WTC11 (cell line): ENCODE measurements around the gene PIGU. TPM values are rescaled to one million over a fixed set of nuclear protein-coding genes. Genes with fewer than 3 reads are reported as not detected.

Experiments used
- ATAC-seq: fragments of 200-7000 bp; cut with Tn5 transposase; 2 replicates; pipeline ENCODE4 v1.10.0; 2021; ENCODE audit warnings: mild to moderate bottlenecking, moderate library complexity
- CTCF ChIA-PET: fragments of 300-600 bp; sonication (Branson Sonifier 250); formaldehyde crosslinking; loops from one replicate; lab custom pipeline; 2021; ENCODE audit warnings: antibody characterized with exemption; lab: Charles Lee
- POLR2A ChIA-PET: fragments of 350-600 bp; sonication (Branson Sonifier 250); formaldehyde crosslinking; loops from one replicate; lab custom pipeline; 2021; ENCODE audit warnings: antibody characterized with exemption; lab: Charles Lee
- DNase-seq: peaks from one replicate; pipeline ENCODE4 v3.0.0; 2021; ENCODE audit warnings: low spot score
- H3K27ac Mint-ChIP-seq: 2 replicates; pipeline ENCODE4 v1.8.0; 2021; ENCODE audit warnings: mixed read lengths
- H3K27me3 Mint-ChIP-seq: 2 replicates; pipeline ENCODE4 v1.8.0; 2021; ENCODE audit warnings: low read depth, mild to moderate bottlenecking, moderate library complexity, mixed read lengths
- H3K36me3 Mint-ChIP-seq: 2 replicates; pipeline ENCODE4 v1.8.0; 2021; ENCODE audit warnings: mixed read lengths
- H3K4me1 Mint-ChIP-seq: 2 replicates; pipeline ENCODE4 v1.8.0; 2022; ENCODE audit warnings: mixed read lengths
- H3K4me3 Mint-ChIP-seq: 2 replicates; pipeline ENCODE4 v1.8.0; 2021; ENCODE audit warnings: mild to moderate bottlenecking, moderate library complexity, mixed read lengths
- H3K9me3 Mint-ChIP-seq: 2 replicates; pipeline ENCODE4 v1.8.0; 2021; ENCODE audit warnings: mixed read lengths
- CBFB ChIP-seq: sonication (generic); formaldehyde crosslinking; IDR thresholded peaks from 2 replicates; pipeline ENCODE4 v1.8.1; 2022; ENCODE audit warnings: mild to moderate bottlenecking, low read depth, missing genetic modification reagents
- CREB1 ChIP-seq: sonication (generic); formaldehyde crosslinking; IDR thresholded peaks from 2 replicates; pipeline ENCODE4 v1.8.0; 2023; ENCODE audit warnings: mild to moderate bottlenecking, missing genetic modification reagents
- CREM ChIP-seq: sonication (generic); formaldehyde crosslinking; IDR thresholded peaks from 2 replicates; pipeline ENCODE4 v1.8.1; 2022; ENCODE audit warnings: mild to moderate bottlenecking, missing genetic modification reagents, moderate library complexity
- FOXP1 ChIP-seq: sonication (generic); formaldehyde crosslinking; IDR thresholded peaks from 2 replicates; pipeline ENCODE4 v1.8.0; 2022; ENCODE audit warnings: missing genetic modification reagents, mild to moderate bottlenecking, moderate library complexity, borderline replicate concordance
- GRHL2 ChIP-seq: fragments of 250-450 bp; sonication (Bioruptor Pico); IDR thresholded peaks from 2 replicates; pipeline ENCODE4 v1.8.0; 2022; ENCODE audit warnings: mild to moderate bottlenecking, moderate library complexity; ENCODE audit not compliant: insufficient replicate concordance, severe bottlenecking
- GTF2I ChIP-seq: fragments of 250-450 bp; sonication (Bioruptor Pico); conservative IDR thresholded peaks from 2 replicates; pipeline ENCODE4 v1.4.0; 2021; ENCODE audit warnings: mild to moderate bottlenecking
- JAZF1 ChIP-seq: fragments of 250-450 bp; sonication (Bioruptor Pico); IDR thresholded peaks from 2 replicates; pipeline ENCODE4 v1.9.0; 2021; ENCODE audit warnings: moderate library complexity, mild to moderate bottlenecking, inconsistent platforms
- KAT7 ChIP-seq: sonication (generic); formaldehyde crosslinking; IDR thresholded peaks from 2 replicates; pipeline ENCODE4 v1.8.1; 2023; ENCODE audit warnings: missing genetic modification reagents, mild to moderate bottlenecking, borderline replicate concordance
- MXD4 ChIP-seq: fragments of 250-450 bp; sonication (Bioruptor Pico); IDR thresholded peaks from 2 replicates; pipeline ENCODE4 v1.8.0; 2021; ENCODE audit warnings: mild to moderate bottlenecking, moderate library complexity, borderline replicate concordance
- MYBL2 ChIP-seq: sonication (generic); formaldehyde crosslinking; IDR thresholded peaks from 2 replicates; pipeline ENCODE4 v1.8.1; 2023; ENCODE audit warnings: mild to moderate bottlenecking, moderate library complexity, missing genetic modification reagents
- NFE2L1 ChIP-seq: sonication (generic); formaldehyde crosslinking; IDR thresholded peaks from 2 replicates; pipeline ENCODE4 v1.8.1; 2023; ENCODE audit warnings: missing genetic modification reagents
- OVOL2 ChIP-seq: fragments of 250-450 bp; sonication (Bioruptor Pico); IDR thresholded peaks from 2 replicates; pipeline ENCODE4 v1.9.0; 2021; ENCODE audit warnings: mild to moderate bottlenecking, borderline replicate concordance
- PRRX2 ChIP-seq: fragments of 250-450 bp; sonication (Bioruptor Pico); IDR thresholded peaks from 2 replicates; pipeline ENCODE4 v1.8.0; 2021; ENCODE audit warnings: mild to moderate bottlenecking
- RORB ChIP-seq: fragments of 250-450 bp; sonication (Bioruptor Pico); IDR thresholded peaks from 2 replicates; pipeline ENCODE4 v1.9.0; 2021; ENCODE audit warnings: mild to moderate bottlenecking
- SMAD3 ChIP-seq: sonication (generic); formaldehyde crosslinking; IDR thresholded peaks from 2 replicates; pipeline ENCODE4 v1.8.0; 2022; ENCODE audit warnings: missing genetic modification reagents, mild to moderate bottlenecking, borderline replicate concordance
- ZBTB21 ChIP-seq: sonication (generic); formaldehyde crosslinking; IDR thresholded peaks from 2 replicates; pipeline ENCODE4 v1.8.1; 2023; ENCODE audit warnings: mild to moderate bottlenecking, missing genetic modification reagents, borderline replicate concordance
- ZNF121 ChIP-seq: sonication (generic); formaldehyde crosslinking; IDR thresholded peaks from 2 replicates; pipeline ENCODE4 v1.8.0; 2023; ENCODE audit warnings: missing genetic modification reagents
- ZNF396 ChIP-seq: fragments of 250-450 bp; sonication (Bioruptor Pico); IDR thresholded peaks from 2 replicates; pipeline ENCODE4 v1.8.0; 2021; ENCODE audit warnings: mild to moderate bottlenecking, moderate library complexity, borderline replicate concordance
- total RNA-seq: library from RNA; stranded (reverse); gene quantifications from 3 replicates; pipeline ENCODE4 v1.2.3, GENCODE V29; 2021
- TF ChIP-seq, protein P1 (sequence below): sonication (generic); formaldehyde crosslinking; IDR thresholded peaks from 2 replicates; pipeline ENCODE4 v1.8.0; 2022; ENCODE audit warnings: mild to moderate bottlenecking, missing genetic modification reagents
- TF ChIP-seq, protein P2 (sequence below): sonication (generic); formaldehyde crosslinking; IDR thresholded peaks from 2 replicates; pipeline ENCODE4 v1.8.0; 2023; ENCODE audit warnings: missing genetic modification reagents
- TF ChIP-seq, protein P3 (sequence below): sonication (generic); formaldehyde crosslinking; IDR thresholded peaks from 2 replicates; pipeline ENCODE4 v1.8.1; 2022; ENCODE audit warnings: low read depth, mild to moderate bottlenecking, moderate library complexity, missing genetic modification reagents, borderline replicate concordance
- TF ChIP-seq, protein P4 (sequence below): sonication (generic); formaldehyde crosslinking; IDR thresholded peaks from 2 replicates; pipeline ENCODE4 v1.8.0; 2023; ENCODE audit warnings: mild to moderate bottlenecking, missing genetic modification reagents
- TF ChIP-seq, protein P5 (sequence below): sonication (generic); formaldehyde crosslinking; IDR thresholded peaks from 2 replicates; pipeline ENCODE4 v1.8.1; 2022; ENCODE audit warnings: low read depth, missing genetic modification reagents, borderline replicate concordance
- TF ChIP-seq, protein P6 (sequence below): sonication (generic); formaldehyde crosslinking; IDR thresholded peaks from 2 replicates; pipeline ENCODE4 v1.8.0; 2022; ENCODE audit warnings: mild to moderate bottlenecking, missing genetic modification reagents
- TF ChIP-seq, protein P7 (sequence below): fragments of 200-600 bp; IDR thresholded peaks from 2 replicates; pipeline ENCODE4 v1.8.0; 2022; ENCODE audit warnings: antibody characterized with exemption

Gene PIGU
- total RNA-seq, 1 experiment from 2014 or later = 24.8 TPM

DNA sequence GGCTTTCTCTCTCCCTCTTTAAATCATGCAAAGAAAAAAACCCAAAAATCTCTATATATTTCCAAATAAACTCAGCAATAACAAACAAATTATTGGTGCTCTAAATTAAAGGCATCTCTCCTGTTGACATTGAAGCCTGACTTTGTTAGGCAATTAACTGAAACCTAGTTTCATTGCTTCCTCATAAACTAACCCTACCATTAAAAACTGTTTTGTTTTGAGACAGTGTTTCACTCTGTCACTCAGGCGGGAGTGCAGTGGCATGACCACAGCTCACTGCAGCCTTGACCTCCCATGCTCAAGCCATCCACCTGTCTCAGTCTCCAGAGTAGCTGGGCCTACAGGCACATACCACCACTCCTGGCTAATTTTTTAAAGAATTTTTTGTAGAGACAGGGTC, 34.9 kb downstream of the PIGU start (continued):
- no peak for TF ChIP-seq FOXP1 (CRISPR knock-in tag)

DNA sequence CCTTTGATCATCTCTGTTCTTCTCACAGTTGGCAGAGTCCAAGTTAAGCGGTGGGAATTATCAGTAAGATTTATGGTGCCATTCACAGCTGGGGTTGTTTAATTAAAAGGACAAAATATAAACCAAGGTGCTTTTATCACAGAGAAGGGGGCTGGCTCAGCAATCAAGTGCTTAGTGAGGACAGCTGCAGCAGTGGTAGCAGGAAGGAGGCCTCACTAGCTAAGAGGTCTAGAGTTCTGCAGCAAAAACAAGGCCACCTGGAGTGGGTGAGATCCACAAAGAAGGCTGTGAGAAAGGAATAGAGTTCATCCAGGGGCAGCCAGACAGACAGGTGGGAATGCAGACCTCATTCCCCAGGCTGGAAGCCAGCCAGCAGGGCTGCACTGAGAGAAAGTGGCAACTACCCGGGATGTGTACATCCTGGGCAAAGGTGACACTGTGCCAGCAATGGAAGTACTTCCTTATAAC, 37.1 kb downstream of the PIGU start:
- Mint-ChIP-seq H3K27ac (0 out of 2 replicates have a peak overlapping the region, but pooled peaks have one; percentile 21), H3K9me3 (no peaks in the 10 kb centered on the region), H3K4me1 (0 out of 2 replicates have a peak, but pooled peaks cover 4% of the 10 kb centered on the region), H3K4me3 (no peak overlapping the region), H3K27me3 (no peaks in the 10 kb centered on the region), H3K36me3 (peaks cover 12% of the 10 kb centered on the region)
- no peak for TF ChIP-seq MXD4 (CRISPR knock-in tag)
- TF ChIP-seq, protein P1, sequence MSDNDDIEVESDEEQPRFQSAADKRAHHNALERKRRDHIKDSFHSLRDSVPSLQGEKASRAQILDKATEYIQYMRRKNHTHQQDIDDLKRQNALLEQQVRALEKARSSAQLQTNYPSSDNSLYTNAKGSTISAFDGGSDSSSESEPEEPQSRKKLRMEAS (CRISPR knock-in tag) = no peak
- TF ChIP-seq, protein P2, sequence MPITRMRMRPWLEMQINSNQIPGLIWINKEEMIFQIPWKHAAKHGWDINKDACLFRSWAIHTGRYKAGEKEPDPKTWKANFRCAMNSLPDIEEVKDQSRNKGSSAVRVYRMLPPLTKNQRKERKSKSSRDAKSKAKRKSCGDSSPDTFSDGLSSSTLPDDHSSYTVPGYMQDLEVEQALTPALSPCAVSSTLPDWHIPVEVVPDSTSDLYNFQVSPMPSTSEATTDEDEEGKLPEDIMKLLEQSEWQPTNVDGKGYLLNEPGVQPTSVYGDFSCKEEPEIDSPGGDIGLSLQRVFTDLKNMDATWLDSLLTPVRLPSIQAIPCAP (CRISPR knock-in tag) = no peak
- no peak for TF ChIP-seq RORB (CRISPR knock-in tag)
- TF ChIP-seq, protein P3, sequence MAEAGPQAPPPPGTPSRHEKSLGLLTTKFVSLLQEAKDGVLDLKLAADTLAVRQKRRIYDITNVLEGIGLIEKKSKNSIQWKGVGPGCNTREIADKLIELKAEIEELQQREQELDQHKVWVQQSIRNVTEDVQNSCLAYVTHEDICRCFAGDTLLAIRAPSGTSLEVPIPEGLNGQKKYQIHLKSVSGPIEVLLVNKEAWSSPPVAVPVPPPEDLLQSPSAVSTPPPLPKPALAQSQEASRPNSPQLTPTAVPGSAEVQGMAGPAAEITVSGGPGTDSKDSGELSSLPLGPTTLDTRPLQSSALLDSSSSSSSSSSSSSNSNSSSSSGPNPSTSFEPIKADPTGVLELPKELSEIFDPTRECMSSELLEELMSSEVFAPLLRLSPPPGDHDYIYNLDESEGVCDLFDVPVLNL (CRISPR knock-in tag) = no peak
- TF ChIP-seq CBFB (CRISPR knock-in tag) = no peak
- TF ChIP-seq, protein P4, sequence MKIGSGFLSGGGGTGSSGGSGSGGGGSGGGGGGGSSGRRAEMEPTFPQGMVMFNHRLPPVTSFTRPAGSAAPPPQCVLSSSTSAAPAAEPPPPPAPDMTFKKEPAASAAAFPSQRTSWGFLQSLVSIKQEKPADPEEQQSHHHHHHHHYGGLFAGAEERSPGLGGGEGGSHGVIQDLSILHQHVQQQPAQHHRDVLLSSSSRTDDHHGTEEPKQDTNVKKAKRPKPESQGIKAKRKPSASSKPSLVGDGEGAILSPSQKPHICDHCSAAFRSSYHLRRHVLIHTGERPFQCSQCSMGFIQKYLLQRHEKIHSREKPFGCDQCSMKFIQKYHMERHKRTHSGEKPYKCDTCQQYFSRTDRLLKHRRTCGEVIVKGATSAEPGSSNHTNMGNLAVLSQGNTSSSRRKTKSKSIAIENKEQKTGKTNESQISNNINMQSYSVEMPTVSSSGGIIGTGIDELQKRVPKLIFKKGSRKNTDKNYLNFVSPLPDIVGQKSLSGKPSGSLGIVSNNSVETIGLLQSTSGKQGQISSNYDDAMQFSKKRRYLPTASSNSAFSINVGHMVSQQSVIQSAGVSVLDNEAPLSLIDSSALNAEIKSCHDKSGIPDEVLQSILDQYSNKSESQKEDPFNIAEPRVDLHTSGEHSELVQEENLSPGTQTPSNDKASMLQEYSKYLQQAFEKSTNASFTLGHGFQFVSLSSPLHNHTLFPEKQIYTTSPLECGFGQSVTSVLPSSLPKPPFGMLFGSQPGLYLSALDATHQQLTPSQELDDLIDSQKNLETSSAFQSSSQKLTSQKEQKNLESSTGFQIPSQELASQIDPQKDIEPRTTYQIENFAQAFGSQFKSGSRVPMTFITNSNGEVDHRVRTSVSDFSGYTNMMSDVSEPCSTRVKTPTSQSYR (CRISPR knock-in tag) = no peak
- TF ChIP-seq CREM (CRISPR knock-in tag) = no peak
- TF ChIP-seq JAZF1 = no peak
- TF ChIP-seq GTF2I (CRISPR knock-in tag) = no peak
- TF ChIP-seq SMAD3 (CRISPR knock-in tag) = no peak
- no peak for TF ChIP-seq GRHL2 (CRISPR knock-in tag)
- TF ChIP-seq PRRX2 = no peak
- ChIA-PET POLR2A (no interaction called here), CTCF (no interaction called here)
- peak; percentile 51; the same call in 1 of the 2 replicates for ATAC-seq
- no peak for DNase-seq

DNA sequence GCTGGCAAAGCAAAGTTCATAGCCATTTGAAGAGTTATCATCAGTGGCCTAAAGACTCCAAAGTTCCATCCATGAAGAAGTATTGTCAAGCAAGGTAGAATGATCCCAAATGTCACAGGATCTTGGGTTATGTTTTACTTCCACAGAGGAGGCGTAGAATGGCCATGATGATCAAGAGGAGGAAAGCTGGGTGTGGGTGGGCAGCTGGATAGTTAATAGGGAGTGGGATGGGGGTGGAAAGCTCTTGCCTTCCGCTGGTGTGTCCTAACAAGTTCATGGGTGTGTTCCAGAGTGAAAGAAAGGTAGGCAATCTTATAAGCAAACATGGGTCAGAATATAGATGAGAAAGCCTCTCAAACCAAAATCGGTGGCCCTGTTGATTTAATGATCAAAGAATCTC, 38.4 kb downstream of the PIGU start:
- POLR2A ChIA-PET = interaction anchor here (0.6 kb wide), 1 partner anchor 451 kb away, joined by 4 read pairs; no protein-coding TSS in a partner anchor
- CTCF ChIA-PET = no interaction called here
- Mint-ChIP-seq H3K27me3 (no peaks in the 10 kb centered on the region), H3K36me3 (peaks cover 15% of the 10 kb centered on the region), H3K27ac (0 out of 2 replicates have a peak overlapping the region, but pooled peaks have one; percentile 7), H3K4me3 (no peak overlapping the region), H3K4me1 (0 out of 2 replicates have a peak, but pooled peaks cover 4% of the 10 kb centered on the region), H3K9me3 (no peaks in the 10 kb centered on the region)
- DNase-seq (no peak), ATAC-seq (no peak)
- TF ChIP-seq ZNF121 (no peak), ZNF396 (CRISPR knock-in tag) (no peak), KAT7 (no peak), ZBTB21 (no peak), CREB1 (CRISPR knock-in tag) (no peak), MYBL2 (CRISPR knock-in tag) (no peak), NFE2L1 (no peak), OVOL2 (no peak)
- TF ChIP-seq, protein P5, sequence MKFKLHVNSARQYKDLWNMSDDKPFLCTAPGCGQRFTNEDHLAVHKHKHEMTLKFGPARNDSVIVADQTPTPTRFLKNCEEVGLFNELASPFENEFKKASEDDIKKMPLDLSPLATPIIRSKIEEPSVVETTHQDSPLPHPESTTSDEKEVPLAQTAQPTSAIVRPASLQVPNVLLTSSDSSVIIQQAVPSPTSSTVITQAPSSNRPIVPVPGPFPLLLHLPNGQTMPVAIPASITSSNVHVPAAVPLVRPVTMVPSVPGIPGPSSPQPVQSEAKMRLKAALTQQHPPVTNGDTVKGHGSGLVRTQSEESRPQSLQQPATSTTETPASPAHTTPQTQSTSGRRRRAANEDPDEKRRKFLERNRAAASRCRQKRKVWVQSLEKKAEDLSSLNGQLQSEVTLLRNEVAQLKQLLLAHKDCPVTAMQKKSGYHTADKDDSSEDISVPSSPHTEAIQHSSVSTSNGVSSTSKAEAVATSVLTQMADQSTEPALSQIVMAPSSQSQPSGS (CRISPR knock-in tag) = no peak
- TF ChIP-seq, protein P6, sequence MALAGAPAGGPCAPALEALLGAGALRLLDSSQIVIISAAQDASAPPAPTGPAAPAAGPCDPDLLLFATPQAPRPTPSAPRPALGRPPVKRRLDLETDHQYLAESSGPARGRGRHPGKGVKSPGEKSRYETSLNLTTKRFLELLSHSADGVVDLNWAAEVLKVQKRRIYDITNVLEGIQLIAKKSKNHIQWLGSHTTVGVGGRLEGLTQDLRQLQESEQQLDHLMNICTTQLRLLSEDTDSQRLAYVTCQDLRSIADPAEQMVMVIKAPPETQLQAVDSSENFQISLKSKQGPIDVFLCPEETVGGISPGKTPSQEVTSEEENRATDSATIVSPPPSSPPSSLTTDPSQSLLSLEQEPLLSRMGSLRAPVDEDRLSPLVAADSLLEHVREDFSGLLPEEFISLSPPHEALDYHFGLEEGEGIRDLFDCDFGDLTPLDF = no peak
- TF ChIP-seq, protein P7, sequence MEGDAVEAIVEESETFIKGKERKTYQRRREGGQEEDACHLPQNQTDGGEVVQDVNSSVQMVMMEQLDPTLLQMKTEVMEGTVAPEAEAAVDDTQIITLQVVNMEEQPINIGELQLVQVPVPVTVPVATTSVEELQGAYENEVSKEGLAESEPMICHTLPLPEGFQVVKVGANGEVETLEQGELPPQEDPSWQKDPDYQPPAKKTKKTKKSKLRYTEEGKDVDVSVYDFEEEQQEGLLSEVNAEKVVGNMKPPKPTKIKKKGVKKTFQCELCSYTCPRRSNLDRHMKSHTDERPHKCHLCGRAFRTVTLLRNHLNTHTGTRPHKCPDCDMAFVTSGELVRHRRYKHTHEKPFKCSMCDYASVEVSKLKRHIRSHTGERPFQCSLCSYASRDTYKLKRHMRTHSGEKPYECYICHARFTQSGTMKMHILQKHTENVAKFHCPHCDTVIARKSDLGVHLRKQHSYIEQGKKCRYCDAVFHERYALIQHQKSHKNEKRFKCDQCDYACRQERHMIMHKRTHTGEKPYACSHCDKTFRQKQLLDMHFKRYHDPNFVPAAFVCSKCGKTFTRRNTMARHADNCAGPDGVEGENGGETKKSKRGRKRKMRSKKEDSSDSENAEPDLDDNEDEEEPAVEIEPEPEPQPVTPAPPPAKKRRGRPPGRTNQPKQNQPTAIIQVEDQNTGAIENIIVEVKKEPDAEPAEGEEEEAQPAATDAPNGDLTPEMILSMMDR = no peak
